T-helper 22 cell (primary cell): Measurements from ENCODE around the gene ALOX5AP.

ENCODE experiments used
- DNase-seq: peaks from one replicate; pipeline ENCODE4 v3.0.0-alpha.2; 2020; ENCODE audit warnings: low read depth

Gene ALOX5AP

GRCh38 chr13:30714629-30715371 lies 20.5 kb upstream of the ALOX5AP start:
- no peak for DNase-seq

GRCh38 chr13:30715372-30715756 lies 20.0 kb upstream of the ALOX5AP start:
- no peak for DNase-seq

- DNase-seq: no peak
Observed at GRCh38 chr13:30715837-30716236, 19.5 kb upstream of the ALOX5AP start.

- DNase-seq: no peak
Observed at GRCh38 chr13:30718661-30719524, 16.4 kb upstream of the ALOX5AP start.

GRCh38 chr13:30719525-30719914 lies 15.8 kb upstream of the ALOX5AP start:
- no peak for DNase-seq

- no peak for DNase-seq
Observed at GRCh38 chr13:30720172-30720869, 15.0 kb upstream of the ALOX5AP start.

- no peak for DNase-seq
Observed at GRCh38 chr13:30721936-30722335, 13.4 kb upstream of the ALOX5AP start.

GRCh38 chr13:30722361-30722760 lies 13.0 kb upstream of the ALOX5AP start:
- no peak for DNase-seq

- DNase-seq: no peak
Observed at GRCh38 chr13:30724778-30725177, 10.6 kb upstream of the ALOX5AP start.

- no peak for DNase-seq
Observed at GRCh38 chr13:30725326-30726085, 9.8 kb upstream of the ALOX5AP start.

- no peak for DNase-seq
Observed at GRCh38 chr13:30726192-30726591, 9.2 kb upstream of the ALOX5AP start.

- DNase-seq: no peak
Observed at GRCh38 chr13:30727491-30728355, 7.6 kb upstream of the ALOX5AP start.

- DNase-seq: no peak
Observed at GRCh38 chr13:30729801-30730200, 5.5 kb upstream of the ALOX5AP start.

GRCh38 chr13:30730526-30730925 lies 4.8 kb upstream of the ALOX5AP start:
- DNase-seq: no peak

- DNase-seq: no peak
Observed at GRCh38 chr13:30731361-30732045, 3.8 kb upstream of the ALOX5AP start.

GRCh38 chr13:30732046-30732390 lies 3.3 kb upstream of the ALOX5AP start:
- no peak for DNase-seq

GRCh38 chr13:30734439-30734838 lies 904 bp upstream of the ALOX5AP start:
- DNase-seq: no peak

GRCh38 chr13:30735872-30736175 lies 481 bp downstream of the ALOX5AP start:
- no peak for DNase-seq

- no peak for DNase-seq
Observed at GRCh38 chr13:30736461-30737320, 1.3 kb downstream of the ALOX5AP start.
